HepG2 (cell line): ENCODE measurements around the gene NRDE2. TPM values are rescaled to one million over a fixed set of nuclear protein-coding genes. Genes with fewer than 3 reads are reported as not detected.

ENCODE experiments used
- DNMT1 ChIP-seq: sonication (generic); formaldehyde crosslinking; IDR thresholded peaks from 2 replicates; pipeline ENCODE4 v1.5.1; 2020; ENCODE audit warnings: mild to moderate bottlenecking, missing genetic modification reagents
- FOSL1 ChIP-seq: sonication (generic); formaldehyde crosslinking; IDR thresholded peaks from 2 replicates; pipeline ENCODE4 v1.9.0; 2021; ENCODE audit warnings: missing genetic modification reagents, borderline replicate concordance
- FOSL2 ChIP-seq: sonication (generic); formaldehyde crosslinking; IDR thresholded peaks from 2 replicates; pipeline ENCODE4 v1.4.0; 2020; ENCODE audit warnings: missing genetic modification reagents
- MEF2D ChIP-seq: sonication (generic); formaldehyde crosslinking; IDR thresholded peaks from 2 replicates; pipeline ENCODE4 v1.5.1; 2020; ENCODE audit warnings: mild to moderate bottlenecking, missing genetic modification reagents
- MIER2 ChIP-seq: IDR thresholded peaks from 2 replicates; pipeline ENCODE4 v1.6.1; 2016; ENCODE audit warnings: missing biosample characterization, missing genetic modification reagents
- MNT ChIP-seq: fragments of 450-650 bp; IDR thresholded peaks from 2 replicates; pipeline ENCODE4 v1.6.1; 2016
- SMC3 ChIP-seq: IDR thresholded peaks from 2 replicates; pipeline ENCODE4 v1.6.1; 2011; ENCODE audit warnings: low read length, improper control_type of control experiment
- SNRNP70 ChIP-seq: fragments of 200-400 bp; formaldehyde crosslinking; IDR thresholded peaks from 2 replicates; pipeline ENCODE4 v1.6.1; 2017; ENCODE audit warnings: mild to moderate bottlenecking, low read depth, low read length, moderate library complexity
- WIZ ChIP-seq: sonication (generic); formaldehyde crosslinking; IDR thresholded peaks from 2 replicates; pipeline ENCODE4 v1.5.1; 2020; ENCODE audit warnings: mild to moderate bottlenecking, missing genetic modification reagents
- ZBTB37 ChIP-seq: sonication (generic); formaldehyde crosslinking; IDR thresholded peaks from 2 replicates; pipeline ENCODE4 v1.4.0; 2020; ENCODE audit warnings: mild to moderate bottlenecking, missing genetic modification reagents
- ZBTB39 ChIP-seq: sonication (generic); formaldehyde crosslinking; IDR thresholded peaks from 2 replicates; pipeline ENCODE4 v1.5.0; 2020; ENCODE audit warnings: missing genetic modification reagents
- ZFX ChIP-seq: sonication (generic); formaldehyde crosslinking; IDR thresholded peaks from 2 replicates; pipeline ENCODE4 v1.4.0; 2020; ENCODE audit warnings: mild to moderate bottlenecking, low read depth, missing genetic modification reagents, moderate library complexity
- ZNF431 ChIP-seq: sonication (generic); formaldehyde crosslinking; IDR thresholded peaks from 2 replicates; pipeline ENCODE4 v1.9.0; 2022; ENCODE audit warnings: missing genetic modification reagents, low read depth, mild to moderate bottlenecking, borderline replicate concordance
- ZNF572 ChIP-seq: sonication (generic); formaldehyde crosslinking; IDR thresholded peaks from 2 replicates; pipeline ENCODE4 v1.5.1; 2020; ENCODE audit warnings: mild to moderate bottlenecking, missing genetic modification reagents
- ZNF598 ChIP-seq: sonication (generic); formaldehyde crosslinking; IDR thresholded peaks from 2 replicates; pipeline ENCODE4 v1.5.1; 2020; ENCODE audit warnings: mild to moderate bottlenecking, missing genetic modification reagents, borderline replicate concordance
- ZSCAN25 ChIP-seq: sonication (generic); formaldehyde crosslinking; IDR thresholded peaks from 2 replicates; pipeline ENCODE4 v1.8.0; 2022; ENCODE audit warnings: mild to moderate bottlenecking, missing genetic modification reagents
- polyA plus RNA-seq, 8 experiments: library from polyadenylated mRNA; depleted of rRNA in 3 of 8; stranded (reverse) in 7 of 8; unstranded in 1 of 8; fragments of >200 nt; fragmentation: Illumina TruSeq in 4 of 8; extraction: Trizol in 4 of 8; gene quantifications; 2 replicates each; pipeline versions ENCODE4 v1.2.1 to v1.2.3, GENCODE V29; 2011 to 2016; ENCODE audit warnings: low read depth in 4 of 8, missing spikeins in 1 of 8, mixed read lengths in 1 of 8; ENCODE audit not compliant: insufficient read depth in 1 of 8
- total RNA-seq, 5 experiments: library from RNA; depleted of rRNA; stranded (reverse); fragments of >200 nt; fragmentation: Illumina TruSeq; extraction: Trizol; gene quantifications; 2 replicates each; pipeline ENCODE4 v1.2.3, GENCODE V29; 2016; ENCODE audit warnings: low read depth in 1 of 5
- TF ChIP-seq, protein P1 (sequence below): sonication (generic); formaldehyde crosslinking; IDR thresholded peaks from 2 replicates; pipeline ENCODE4 v1.9.0; 2022; ENCODE audit warnings: low read depth, missing genetic modification reagents
- TF ChIP-seq, protein P2 (sequence below): sonication (generic); formaldehyde crosslinking; IDR thresholded peaks from 2 replicates; pipeline ENCODE4 v1.4.0; 2020; ENCODE audit warnings: missing genetic modification reagents
- TF ChIP-seq, protein P3 (sequence below): sonication (generic); formaldehyde crosslinking; IDR thresholded peaks from 2 replicates; pipeline ENCODE4 v1.4.0; 2020; ENCODE audit warnings: missing genetic modification reagents

NRDE2 gene
- total and polyA plus RNA-seq, 2 of the 13 experiments (the other 11 are each of a cell fraction or from before 2014, with no cell fraction given) = 5.6 to 12.5 TPM

DNA sequence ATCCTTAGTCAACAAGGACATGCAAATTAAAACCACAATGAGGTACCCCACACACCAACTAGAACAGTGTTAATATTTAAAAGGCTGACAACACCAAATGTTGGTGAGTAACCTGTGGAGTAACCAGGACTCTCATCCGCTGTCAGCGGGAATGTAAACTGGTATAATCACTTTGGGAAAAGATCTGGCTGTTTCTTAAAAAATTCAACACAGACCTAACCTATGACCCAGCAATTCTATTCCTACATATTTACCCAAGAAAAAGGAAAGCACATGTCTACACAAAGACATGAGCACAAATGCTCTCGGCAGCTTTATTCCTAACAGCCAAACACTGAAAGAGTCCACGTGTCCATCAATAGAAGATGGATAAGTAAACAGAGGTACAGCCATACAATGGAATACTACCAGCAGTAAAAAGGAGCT, 26.6 kb downstream of the NRDE2 start (continued):
- TF ChIP-seq ZBTB39 (CRISPR knock-in tag) (0 out of 2 replicates have a peak, but pooled peaks have one; percentile 63), ZBTB37 (CRISPR knock-in tag) (0 out of 2 replicates have a peak, but pooled peaks have one; percentile 40), MNT (peak; percentile 73), DNMT1 (CRISPR knock-in tag) (no peak), SMC3 (no peak), ZNF572 (CRISPR knock-in tag) (no peak), SNRNP70 (no peak), ZNF431 (CRISPR knock-in tag) (no peak), FOSL2 (0 out of 2 replicates have a peak, but pooled peaks have one; percentile 15), MEF2D (CRISPR knock-in tag) (peak; percentile 58; the same call in 1 of the 2 replicates), WIZ (no peak), FOSL1 (no peak), ZSCAN25 (CRISPR knock-in tag) (no peak), MIER2 (CRISPR knock-in tag) (no peak), ZNF598 (CRISPR knock-in tag) (no peak), ZFX (CRISPR knock-in tag) (no peak)
- TF ChIP-seq, protein P1, sequence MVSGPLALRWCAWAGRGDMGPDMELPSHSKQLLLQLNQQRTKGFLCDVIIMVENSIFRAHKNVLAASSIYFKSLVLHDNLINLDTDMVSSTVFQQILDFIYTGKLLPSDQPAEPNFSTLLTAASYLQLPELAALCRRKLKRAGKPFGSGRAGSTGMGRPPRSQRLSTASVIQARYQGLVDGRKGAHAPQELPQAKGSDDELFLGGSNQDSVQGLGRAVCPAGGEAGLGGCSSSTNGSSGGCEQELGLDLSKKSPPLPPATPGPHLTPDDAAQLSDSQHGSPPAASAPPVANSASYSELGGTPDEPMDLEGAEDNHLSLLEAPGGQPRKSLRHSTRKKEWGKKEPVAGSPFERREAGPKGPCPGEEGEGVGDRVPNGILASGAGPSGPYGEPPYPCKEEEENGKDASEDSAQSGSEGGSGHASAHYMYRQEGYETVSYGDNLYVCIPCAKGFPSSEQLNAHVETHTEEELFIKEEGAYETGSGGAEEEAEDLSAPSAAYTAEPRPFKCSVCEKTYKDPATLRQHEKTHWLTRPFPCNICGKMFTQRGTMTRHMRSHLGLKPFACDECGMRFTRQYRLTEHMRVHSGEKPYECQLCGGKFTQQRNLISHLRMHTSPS (CRISPR knock-in tag) = no peak
- TF ChIP-seq, protein P2, sequence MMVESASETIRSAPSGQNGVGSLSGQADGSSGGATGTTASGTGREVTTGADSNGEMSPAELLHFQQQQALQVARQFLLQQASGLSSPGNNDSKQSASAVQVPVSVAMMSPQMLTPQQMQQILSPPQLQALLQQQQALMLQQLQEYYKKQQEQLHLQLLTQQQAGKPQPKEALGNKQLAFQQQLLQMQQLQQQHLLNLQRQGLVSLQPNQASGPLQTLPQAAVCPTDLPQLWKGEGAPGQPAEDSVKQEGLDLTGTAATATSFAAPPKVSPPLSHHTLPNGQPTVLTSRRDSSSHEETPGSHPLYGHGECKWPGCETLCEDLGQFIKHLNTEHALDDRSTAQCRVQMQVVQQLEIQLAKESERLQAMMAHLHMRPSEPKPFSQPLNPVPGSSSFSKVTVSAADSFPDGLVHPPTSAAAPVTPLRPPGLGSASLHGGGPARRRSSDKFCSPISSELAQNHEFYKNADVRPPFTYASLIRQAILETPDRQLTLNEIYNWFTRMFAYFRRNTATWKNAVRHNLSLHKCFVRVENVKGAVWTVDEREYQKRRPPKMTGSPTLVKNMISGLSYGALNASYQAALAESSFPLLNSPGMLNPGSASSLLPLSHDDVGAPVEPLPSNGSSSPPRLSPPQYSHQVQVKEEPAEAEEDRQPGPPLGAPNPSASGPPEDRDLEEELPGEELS (CRISPR knock-in tag) = peak; percentile 49
- TF ChIP-seq, protein P3, sequence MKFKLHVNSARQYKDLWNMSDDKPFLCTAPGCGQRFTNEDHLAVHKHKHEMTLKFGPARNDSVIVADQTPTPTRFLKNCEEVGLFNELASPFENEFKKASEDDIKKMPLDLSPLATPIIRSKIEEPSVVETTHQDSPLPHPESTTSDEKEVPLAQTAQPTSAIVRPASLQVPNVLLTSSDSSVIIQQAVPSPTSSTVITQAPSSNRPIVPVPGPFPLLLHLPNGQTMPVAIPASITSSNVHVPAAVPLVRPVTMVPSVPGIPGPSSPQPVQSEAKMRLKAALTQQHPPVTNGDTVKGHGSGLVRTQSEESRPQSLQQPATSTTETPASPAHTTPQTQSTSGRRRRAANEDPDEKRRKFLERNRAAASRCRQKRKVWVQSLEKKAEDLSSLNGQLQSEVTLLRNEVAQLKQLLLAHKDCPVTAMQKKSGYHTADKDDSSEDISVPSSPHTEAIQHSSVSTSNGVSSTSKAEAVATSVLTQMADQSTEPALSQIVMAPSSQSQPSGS (CRISPR knock-in tag) = peak; percentile 19; the same call in 1 of the 2 replicates
